Mammary epithelial cell (primary cell): ENCODE data around the gene RDX.

Experiments used
- EZH2 ChIP-seq: IDR thresholded peaks from 2 replicates; pipeline ENCODE4 v1.6.1; 2012; ENCODE audit warnings: low read length, inconsistent platforms, borderline replicate concordance
- TF ChIP-seq, protein P1 (sequence below), 2 donors: IDR thresholded peaks in 1 of 2; conservative IDR thresholded peaks in 1 of 2; 2 replicates each; pipeline ENCODE4 v1.5.1; 2011 to 2012; ENCODE audit warnings: inconsistent platforms in 2 of 2, low read length in 2 of 2, mild to moderate bottlenecking in 2 of 2, control low read depth in 1 of 2, low read depth in 1 of 2; ENCODE audit not compliant: insufficient read depth in 1 of 2; ENCODE audit errors: extremely low read depth in 1 of 2

DNA sequence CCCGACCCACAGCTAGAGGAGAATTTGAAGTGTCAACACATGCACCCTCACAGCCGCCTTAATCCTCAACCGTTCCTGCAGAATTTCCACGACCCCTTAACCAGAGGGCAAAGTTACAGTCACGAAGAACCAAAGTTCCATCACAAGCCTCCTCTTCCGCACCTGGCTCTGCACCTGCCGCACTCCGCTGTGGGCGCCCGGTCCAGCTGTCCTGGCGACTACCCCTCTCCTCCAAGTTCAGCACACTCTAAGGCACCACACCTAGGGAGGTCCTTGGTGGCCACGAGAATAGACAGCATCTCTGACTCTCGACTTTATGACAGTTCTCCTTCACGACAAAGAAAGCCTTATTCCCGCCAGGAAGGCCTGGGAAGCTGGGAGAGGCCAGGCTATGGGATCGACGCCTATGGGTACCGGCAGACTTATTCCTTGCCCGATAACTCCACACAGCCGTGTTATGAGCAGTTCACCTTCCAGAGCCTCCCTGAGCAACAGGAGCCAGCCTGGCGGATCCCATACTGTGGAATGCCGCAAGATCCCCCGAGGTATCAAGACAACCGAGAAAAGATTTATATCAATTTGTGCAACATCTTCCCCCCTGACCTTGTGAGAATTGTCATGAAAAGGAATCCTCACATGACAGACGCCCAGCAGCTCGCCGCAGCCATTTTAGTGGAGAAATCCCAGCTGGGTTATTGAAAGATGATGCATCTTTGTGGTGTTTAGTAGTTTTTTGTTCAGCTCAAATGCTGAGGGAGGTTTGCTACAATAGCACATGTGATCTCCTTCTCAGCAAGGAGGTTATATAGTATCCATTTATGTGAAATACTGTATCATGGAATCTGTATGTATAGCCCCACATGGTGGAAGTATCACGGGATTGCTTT lies 131.1 kb downstream of the RDX start:
- TF ChIP-seq, protein P1, sequence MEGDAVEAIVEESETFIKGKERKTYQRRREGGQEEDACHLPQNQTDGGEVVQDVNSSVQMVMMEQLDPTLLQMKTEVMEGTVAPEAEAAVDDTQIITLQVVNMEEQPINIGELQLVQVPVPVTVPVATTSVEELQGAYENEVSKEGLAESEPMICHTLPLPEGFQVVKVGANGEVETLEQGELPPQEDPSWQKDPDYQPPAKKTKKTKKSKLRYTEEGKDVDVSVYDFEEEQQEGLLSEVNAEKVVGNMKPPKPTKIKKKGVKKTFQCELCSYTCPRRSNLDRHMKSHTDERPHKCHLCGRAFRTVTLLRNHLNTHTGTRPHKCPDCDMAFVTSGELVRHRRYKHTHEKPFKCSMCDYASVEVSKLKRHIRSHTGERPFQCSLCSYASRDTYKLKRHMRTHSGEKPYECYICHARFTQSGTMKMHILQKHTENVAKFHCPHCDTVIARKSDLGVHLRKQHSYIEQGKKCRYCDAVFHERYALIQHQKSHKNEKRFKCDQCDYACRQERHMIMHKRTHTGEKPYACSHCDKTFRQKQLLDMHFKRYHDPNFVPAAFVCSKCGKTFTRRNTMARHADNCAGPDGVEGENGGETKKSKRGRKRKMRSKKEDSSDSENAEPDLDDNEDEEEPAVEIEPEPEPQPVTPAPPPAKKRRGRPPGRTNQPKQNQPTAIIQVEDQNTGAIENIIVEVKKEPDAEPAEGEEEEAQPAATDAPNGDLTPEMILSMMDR (conservative IDR thresholded peaks at IDR 0.05 in 1 of 2, IDR thresholded peaks at IDR 0.05 in 1 of 2; ENCODE audit: extremely low read depth in 1 of 2, insufficient read depth in 1 of 2, low read depth in 1 of 2, low read length in 2 of 2) = no peak
- TF ChIP-seq EZH2 = no peak
